Measurements from ENCODE around the gene THAP4. TPM values are rescaled to one million over a fixed set of nuclear protein-coding genes. Genes with fewer than 3 reads are reported as not detected.

The THAP4 gene
- total RNA-seq, 2 donors from 2014 or later, result 54.6 to 66.1 TPM

DNA sequence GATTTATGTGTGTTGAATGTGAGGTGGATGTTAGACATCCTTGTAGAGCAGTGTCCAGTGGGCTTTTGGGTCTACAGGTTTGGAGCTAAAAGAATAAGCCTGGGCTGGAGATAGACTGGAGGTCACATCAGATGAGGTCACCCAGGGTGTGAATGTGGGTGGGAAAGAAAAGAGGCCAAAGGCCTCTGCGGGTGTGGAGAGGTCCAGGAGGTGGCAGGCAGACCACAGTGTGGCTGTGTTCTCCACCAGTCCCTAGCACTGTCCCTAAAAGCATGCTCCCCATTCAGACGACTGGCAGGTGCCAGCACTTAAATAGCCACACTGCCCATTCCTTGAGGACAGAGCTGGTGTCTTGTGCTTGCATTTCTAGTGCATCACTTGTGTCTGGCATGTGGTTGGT, 4.7 kb upstream of the THAP4 start:
- Mint-ChIP-seq H3K36me3 (ENCODE audit: low read depth) (peaks cover 38% of the 10 kb centered on the region), H3K4me1 (peaks cover 23% of the 10 kb centered on the region), H3K27ac (peak overlapping the region; percentile 67), H3K9me3 (peaks cover 6% of the 10 kb centered on the region), H3K4me3 (no peak overlapping the region), H3K27me3 (ENCODE audit: insufficient read depth) (no peaks in the 10 kb centered on the region)
- no peak overlapping the region for H3K9ac ChIP-seq (ENCODE audit: extremely low read depth, low read length, poor library complexity, severe bottlenecking)
- no peak for DNase-seq
- H3K4me1 ChIP-seq (ENCODE audit: control insufficient read depth, insufficient read depth, low read length), result no peaks in the 10 kb centered on the region
- H3K36me3 ChIP-seq (ENCODE audit: control insufficient read depth, insufficient read depth, low read length), result peaks cover 22% of the 10 kb centered on the region
- WGBS, 2 experiments (ENCODE audit: insufficient coverage in 1 of 2, insufficient read length in 1 of 2), result 89% methylated on average over 2 of the region's 2 CpGs; no CpG with 5 or more reads in 1 of the 2 experiments
- no peak for TF ChIP-seq CTCF (conservative IDR thresholded peaks at IDR 0.05)
- peaks cover 15% of the 10 kb centered on the region for H3K9me3 ChIP-seq (ENCODE audit: control insufficient read depth, low read length)
- H3K27ac ChIP-seq (ENCODE audit: low read depth, low read length), result no peak overlapping the region
- no peak overlapping the region for H3K4me3 ChIP-seq (ENCODE audit: low read length)
- H3K27me3 ChIP-seq (ENCODE audit: control insufficient read depth, insufficient read depth, low read length, poor library complexity, severe bottlenecking), result no peaks in the 10 kb centered on the region

DNA sequence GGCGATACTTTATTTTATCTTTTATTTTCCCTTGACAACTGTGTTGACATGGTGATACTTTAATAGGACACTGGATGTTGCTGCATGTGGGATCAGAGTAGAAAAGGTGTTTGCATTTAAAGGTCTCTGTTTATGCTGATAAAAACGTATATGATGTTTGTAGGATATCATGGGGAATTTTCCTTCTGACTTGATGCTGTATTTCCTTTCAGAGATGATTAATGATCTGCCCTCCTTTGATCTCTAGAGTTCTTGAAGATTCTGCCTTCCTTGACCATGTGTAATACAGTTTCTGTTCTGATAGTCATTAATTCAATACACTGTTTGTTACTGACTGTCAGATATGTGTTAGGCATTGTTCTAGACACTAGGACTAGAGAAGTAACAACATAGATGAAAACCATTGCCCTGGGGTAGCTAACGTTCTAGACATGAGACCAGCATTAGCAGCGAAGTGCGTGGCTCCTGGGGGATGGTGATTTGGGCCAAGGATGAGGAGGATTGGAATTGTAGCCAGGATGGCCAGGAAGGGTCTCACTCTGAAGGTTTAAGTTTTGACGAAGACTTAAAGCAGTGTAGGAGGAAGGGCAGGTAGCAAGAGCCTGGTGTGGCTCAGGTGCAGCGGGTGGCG, 3.3 kb upstream of the THAP4 start:
- H3K36me3 ChIP-seq (ENCODE audit: control insufficient read depth, insufficient read depth, low read length), result peaks cover 17% of the 10 kb centered on the region
- H3K27me3 ChIP-seq (ENCODE audit: control insufficient read depth, insufficient read depth, low read length, poor library complexity, severe bottlenecking), result no peaks in the 10 kb centered on the region
- H3K9me3 Mint-ChIP-seq, result peaks cover 6% of the 10 kb centered on the region
- H3K4me1 ChIP-seq (ENCODE audit: control insufficient read depth, insufficient read depth, low read length), result no peaks in the 10 kb centered on the region
- H3K27ac ChIP-seq (ENCODE audit: low read depth, low read length), result no peak overlapping the region
- H3K4me3 Mint-ChIP-seq, result no peak overlapping the region
- H3K4me3 ChIP-seq (ENCODE audit: low read length), result peak overlapping the region; percentile 69
- H3K4me1 Mint-ChIP-seq, result peaks cover 28% of the 10 kb centered on the region
- H3K9me3 ChIP-seq (ENCODE audit: control insufficient read depth, low read length), result peaks cover 15% of the 10 kb centered on the region
- TF ChIP-seq CTCF (conservative IDR thresholded peaks at IDR 0.05), result no peak
- H3K9ac ChIP-seq (ENCODE audit: extremely low read depth, low read length, poor library complexity, severe bottlenecking), result no peak overlapping the region
- 93 to 94% methylated on average over 8 of the region's 8 CpGs for WGBS, 2 experiments (ENCODE audit: insufficient coverage in 1 of 2, insufficient read length in 1 of 2)
- H3K27me3 Mint-ChIP-seq (ENCODE audit: insufficient read depth), result no peaks in the 10 kb centered on the region
- peaks cover 34% of the 10 kb centered on the region for H3K36me3 Mint-ChIP-seq (ENCODE audit: low read depth)
- H3K27ac Mint-ChIP-seq, result no peak overlapping the region
- DNase-seq, result no peak

DNA sequence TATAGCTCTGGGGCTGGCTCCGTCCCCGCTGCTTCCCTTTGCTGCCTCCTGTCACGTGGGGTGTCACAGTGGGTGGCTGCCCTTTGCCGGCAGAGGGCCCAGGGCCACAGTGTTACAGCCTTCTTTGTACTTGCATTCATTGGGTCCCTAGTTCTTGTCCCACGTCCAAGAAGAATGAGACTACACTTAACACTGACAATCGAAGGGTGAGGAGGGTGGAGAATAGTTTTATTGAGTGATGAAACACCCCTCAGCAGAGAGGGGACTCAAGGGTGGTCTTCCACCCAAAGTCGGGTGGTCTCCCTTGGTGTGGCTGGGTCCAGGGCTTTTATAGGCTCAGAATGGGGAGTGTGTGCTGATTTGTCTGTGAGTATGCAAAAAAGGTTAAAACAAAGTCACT, 2.4 kb upstream of the THAP4 start:
- Histone ChIP-seq H3K9ac (ENCODE audit: extremely low read depth, low read length, poor library complexity, severe bottlenecking) (no peak overlapping the region), H3K4me1 (ENCODE audit: control insufficient read depth, insufficient read depth, low read length) (no peaks in the 10 kb centered on the region), H3K9me3 (ENCODE audit: control insufficient read depth, low read length) (peaks cover 15% of the 10 kb centered on the region), H3K27ac (ENCODE audit: low read depth, low read length) (no peak overlapping the region), H3K4me3 (ENCODE audit: low read length) (peak overlapping the region; percentile 83), H3K27me3 (ENCODE audit: control insufficient read depth, insufficient read depth, low read length, poor library complexity, severe bottlenecking) (no peaks in the 10 kb centered on the region), H3K36me3 (ENCODE audit: control insufficient read depth, insufficient read depth, low read length) (peaks cover 17% of the 10 kb centered on the region)
- Mint-ChIP-seq H3K27ac (no peak overlapping the region), H3K36me3 (ENCODE audit: low read depth) (peaks cover 27% of the 10 kb centered on the region), H3K27me3 (ENCODE audit: insufficient read depth) (no peaks in the 10 kb centered on the region), H3K4me3 (peak overlapping the region; percentile 77), H3K9me3 (peaks cover 6% of the 10 kb centered on the region), H3K4me1 (peaks cover 28% of the 10 kb centered on the region)
- TF ChIP-seq CTCF (conservative IDR thresholded peaks at IDR 0.05), result no peak
- WGBS, 2 experiments (ENCODE audit: insufficient coverage in 1 of 2, insufficient read length in 1 of 2), result 96 to 100% methylated on average over 1 to 7 of the region's 7 CpGs
- peak; percentile 65 for DNase-seq

Measured in endodermal cell (in vitro differentiated cells).